H9 (cell line): ENCODE data around the gene SPATS2. TPM values are rescaled to one million over a fixed set of nuclear protein-coding genes. Genes with fewer than 3 reads are reported as not detected.

Source experiments
- DNase-seq: peaks from one replicate; pipeline ENCODE4 v3.0.0-alpha.2; 2017
- H2AFZ ChIP-seq: one replicate; pipeline ENCODE4 v1.6.1; 2013; ENCODE audit warnings: mild to moderate bottlenecking, low read length, control low read depth, moderate library complexity
- H2AK5ac ChIP-seq: 2 replicates; pipeline ENCODE4 v1.6.1; 2013; ENCODE audit warnings: low read length, control low read depth, mixed read lengths; ENCODE audit not compliant: insufficient read length
- H2BK120ac ChIP-seq: one replicate; pipeline ENCODE4 v1.6.1; 2013; ENCODE audit warnings: low read depth, mild to moderate bottlenecking, low read length, control low read depth, inconsistent platforms; ENCODE audit not compliant: poor library complexity, severe bottlenecking
- H2BK12ac ChIP-seq: 2 replicates; pipeline ENCODE4 v1.6.1; 2013; ENCODE audit warnings: low read length, control low read depth, mixed read lengths, low read depth; ENCODE audit not compliant: insufficient read length
- H2BK15ac ChIP-seq: 2 replicates; pipeline ENCODE4 v1.6.1; 2013; ENCODE audit warnings: low read depth, low read length, control low read depth
- H2BK20ac ChIP-seq: one replicate; pipeline ENCODE4 v1.6.1; 2013; ENCODE audit warnings: low read depth, mild to moderate bottlenecking, low read length, control low read depth, inconsistent platforms; ENCODE audit not compliant: poor library complexity, severe bottlenecking
- H2BK5ac ChIP-seq: 2 replicates; pipeline ENCODE4 v1.6.1; 2013; ENCODE audit warnings: low read length, control low read depth, mixed read lengths; ENCODE audit not compliant: insufficient read length
- H3K14ac ChIP-seq: 2 replicates; pipeline ENCODE4 v1.6.1; 2013; ENCODE audit warnings: low read length, control low read depth; ENCODE audit not compliant: insufficient read depth
- H3K18ac ChIP-seq: 2 replicates; pipeline ENCODE4 v1.6.1; 2013; ENCODE audit warnings: low read depth, mild to moderate bottlenecking, mixed read lengths, low read length, control low read depth; ENCODE audit not compliant: insufficient read length
- H3K23ac ChIP-seq: 2 replicates; pipeline ENCODE4 v1.6.1; 2013; ENCODE audit warnings: low read length, control low read depth, mixed read lengths, low read depth; ENCODE audit not compliant: insufficient read length
- H3K23me2 ChIP-seq: 2 replicates; pipeline ENCODE4 v1.6.1; 2013; ENCODE audit warnings: low read depth, mild to moderate bottlenecking, mixed read lengths, low read length, control low read depth; ENCODE audit not compliant: insufficient read length, poor library complexity, severe bottlenecking
- H3K27ac ChIP-seq: 2 replicates; pipeline ENCODE4 v1.5.1; 2013; ENCODE audit warnings: low read length, control low read depth, mixed read lengths, low read depth; ENCODE audit not compliant: insufficient read length
- H3K27me3 ChIP-seq: 2 replicates; pipeline ENCODE4 v1.6.1; 2013; ENCODE audit warnings: low read length, control low read depth, inconsistent platforms; ENCODE audit not compliant: insufficient read depth
- H3K4ac ChIP-seq: 2 replicates; pipeline ENCODE4 v1.6.1; 2013; ENCODE audit warnings: low read depth, mild to moderate bottlenecking, control low read depth, inconsistent platforms, low read length, moderate library complexity
- H3K4me1 ChIP-seq: 2 replicates; pipeline ENCODE4 v1.6.1; 2013; ENCODE audit warnings: low read length, control low read depth, inconsistent platforms; ENCODE audit not compliant: insufficient read depth
- H3K4me2 ChIP-seq: 2 replicates; pipeline ENCODE4 v1.6.1; 2013; ENCODE audit warnings: low read length, control low read depth, mixed read lengths; ENCODE audit not compliant: insufficient read length, insufficient read depth
- H3K56ac ChIP-seq: 2 replicates; pipeline ENCODE4 v1.6.1; 2013; ENCODE audit warnings: low read depth, mild to moderate bottlenecking, mixed read lengths, low read length, control low read depth; ENCODE audit not compliant: insufficient read length
- H3K79me1 ChIP-seq: 2 replicates; pipeline ENCODE4 v1.6.1; 2013; ENCODE audit warnings: low read depth, mild to moderate bottlenecking, moderate library complexity, low read length, control low read depth, inconsistent platforms; ENCODE audit not compliant: insufficient read depth, poor library complexity, severe bottlenecking
- H3K79me2 ChIP-seq: 2 replicates; pipeline ENCODE4 v1.6.1; 2013; ENCODE audit warnings: low read length, control low read depth, inconsistent platforms; ENCODE audit not compliant: insufficient read depth
- H3K9ac ChIP-seq: 2 replicates; pipeline ENCODE4 v1.6.1; 2013; ENCODE audit warnings: low read length, control low read depth, mixed read lengths; ENCODE audit not compliant: insufficient read length; ENCODE audit errors: extremely low read depth
- H3K9me3 ChIP-seq: one replicate; pipeline ENCODE4 v1.6.1; 2013; ENCODE audit warnings: low read depth, low read length, inconsistent platforms; ENCODE audit not compliant: control insufficient read depth
- H3T11ph ChIP-seq: one replicate; pipeline ENCODE4 v1.6.1; 2013; ENCODE audit warnings: mild to moderate bottlenecking, low read length, control low read depth, inconsistent platforms
- H4K20me1 ChIP-seq: one replicate; pipeline ENCODE4 v1.6.1; 2013; ENCODE audit not compliant: control insufficient read depth, insufficient read length, insufficient read depth
- H4K5ac ChIP-seq: 2 replicates; pipeline ENCODE4 v1.6.1; 2013; ENCODE audit warnings: low read depth, mild to moderate bottlenecking, mixed read lengths, low read length, control low read depth; ENCODE audit not compliant: insufficient read length
- H4K8ac ChIP-seq: replicated peaks from 2 replicates; pipeline ENCODE4 v1.6.1; 2013; ENCODE audit warnings: low read length, control low read depth, mixed read lengths, low read depth; ENCODE audit not compliant: insufficient read length
- H4K91ac ChIP-seq: 2 replicates; pipeline ENCODE4 v1.6.1; 2013; ENCODE audit warnings: low read depth, mild to moderate bottlenecking, moderate library complexity, mixed read lengths, low read length, control low read depth; ENCODE audit not compliant: insufficient read length
- H3K27ac Mint-ChIP-seq, 3 experiments: 2 replicates in 2 of 3; 3 replicates in 1 of 3; pipeline ENCODE4 v1.8.0; 2020 to 2021; ENCODE audit warnings: mixed read lengths in 3 of 3, mild to moderate bottlenecking in 1 of 3, moderate library complexity in 1 of 3
- H3K27me3 Mint-ChIP-seq: 2 replicates; pipeline ENCODE4 v1.8.0; 2021; ENCODE audit warnings: low read depth, mild to moderate bottlenecking, moderate library complexity, mixed read lengths
- H3K36me3 Mint-ChIP-seq, 3 experiments: 2 replicates in 2 of 3; 3 replicates in 1 of 3; pipeline ENCODE4 v1.8.0; 2020 to 2021; ENCODE audit warnings: low read depth in 3 of 3, mixed read lengths in 3 of 3; ENCODE audit not compliant: insufficient read depth in 1 of 3
- H3K4me1 Mint-ChIP-seq, 2 experiments: 2 replicates each; pipeline ENCODE4 v1.8.0; 2020; ENCODE audit warnings: mixed read lengths in 2 of 2
- H3K4me3 Mint-ChIP-seq, 2 experiments: 2 replicates in 1 of 2; 3 replicates in 1 of 2; pipeline ENCODE4 v1.8.0; 2020 to 2021; ENCODE audit warnings: mild to moderate bottlenecking in 2 of 2, mixed read lengths in 2 of 2, moderate library complexity in 1 of 2
- H3K9me3 Mint-ChIP-seq, 2 experiments: 2 replicates in 1 of 2; 3 replicates in 1 of 2; pipeline ENCODE4 v1.8.0; 2020; ENCODE audit warnings: mild to moderate bottlenecking in 2 of 2, mixed read lengths in 2 of 2, moderate library complexity in 1 of 2
- WGBS: extraction: QIAGEN DNeasy Blood & Tissue Kit; methylation state at CpG from one replicate; pipeline ENCODE4 v1.1.7; 2013; ENCODE audit warnings: missing lambda C conversion rate, low lambda C conversion rate, mixed read lengths; ENCODE audit not compliant: insufficient read length; ENCODE audit errors: extremely low coverage; 5-methylcytosine and 5-hydroxymethylcytosine counted together
- total RNA-seq: library from RNA; stranded (reverse); gene quantifications from 2 replicates; pipeline ENCODE4 v1.2.1, GENCODE V29; 2021
- TF ChIP-seq, protein P1 (sequence below): fragments of 200-600 bp; sonication (generic); conservative IDR thresholded peaks from 3 replicates; pipeline ENCODE4 v1.8.0; 2021; ENCODE audit warnings: antibody characterized with exemption, mild to moderate bottlenecking

The SPATS2 gene
- total RNA-seq, 1 experiment from 2014 or later, result 17.1 TPM

DNA sequence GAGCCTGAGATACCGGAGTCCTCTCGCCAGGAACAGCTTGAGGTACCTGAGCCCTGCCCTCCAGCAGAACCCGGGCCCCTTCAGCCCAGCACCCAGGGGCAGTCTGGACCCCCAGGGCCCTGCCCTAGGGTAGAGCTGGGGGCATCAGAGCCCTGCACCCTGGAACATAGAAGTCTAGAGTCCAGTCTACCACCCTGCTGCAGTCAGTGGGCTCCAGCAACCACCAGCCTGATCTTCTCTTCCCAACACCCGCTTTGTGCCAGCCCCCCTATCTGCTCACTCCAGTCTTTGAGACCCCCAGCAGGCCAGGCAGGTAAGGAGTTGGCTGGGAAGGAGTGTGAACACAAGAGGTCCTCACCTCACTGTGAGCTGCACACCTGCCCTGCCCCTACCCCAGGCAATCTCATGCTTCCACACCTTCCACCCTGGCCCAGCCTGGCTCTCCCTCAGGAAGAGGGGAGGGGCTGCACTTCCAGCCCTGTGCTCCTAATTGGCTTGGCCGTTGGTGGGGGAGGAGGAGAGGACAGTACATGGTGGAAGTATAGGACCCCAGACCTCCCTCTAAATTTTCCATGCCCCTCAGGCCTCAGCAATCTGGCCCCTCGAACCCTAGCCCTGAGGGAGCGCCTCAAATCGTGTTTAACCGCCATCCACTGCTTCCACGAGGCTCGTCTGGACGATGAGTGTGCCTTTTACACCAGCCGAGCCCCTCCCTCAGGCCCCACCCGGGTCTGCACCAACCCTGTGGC, 36.5 kb upstream of the SPATS2 start:
- Mint-ChIP-seq H3K4me3 (no peak overlapping the region), H3K9me3 (peaks cover 0 to 3% of the 10 kb centered on the region in 2 experiments; a peak in 1 of 5 replicates), H3K27me3 (peaks cover 35% of the 10 kb centered on the region), H3K27ac (no peak overlapping the region; a peak in 1 of 7 replicates), H3K4me1 (peaks cover 0 to 5% of the 10 kb centered on the region in 2 experiments; a peak in 1 of 4 replicates), H3K36me3 (peaks cover 17 to 49% (median 46%) of the 10 kb centered on the region in 3 experiments; a peak in 6 of 7 replicates)
- H3T11ph ChIP-seq, result no peak overlapping the region
- H3K9me3 ChIP-seq, result no peaks in the 10 kb centered on the region
- H3K27me3 ChIP-seq, result peaks cover 14% of the 10 kb centered on the region; the same call in 1 of the 2 replicates
- no peaks in the 10 kb centered on the region for H3K79me1 ChIP-seq
- H3K56ac ChIP-seq, result no peak overlapping the region
- H2BK15ac ChIP-seq, result no peak overlapping the region
- TF ChIP-seq, protein P1, sequence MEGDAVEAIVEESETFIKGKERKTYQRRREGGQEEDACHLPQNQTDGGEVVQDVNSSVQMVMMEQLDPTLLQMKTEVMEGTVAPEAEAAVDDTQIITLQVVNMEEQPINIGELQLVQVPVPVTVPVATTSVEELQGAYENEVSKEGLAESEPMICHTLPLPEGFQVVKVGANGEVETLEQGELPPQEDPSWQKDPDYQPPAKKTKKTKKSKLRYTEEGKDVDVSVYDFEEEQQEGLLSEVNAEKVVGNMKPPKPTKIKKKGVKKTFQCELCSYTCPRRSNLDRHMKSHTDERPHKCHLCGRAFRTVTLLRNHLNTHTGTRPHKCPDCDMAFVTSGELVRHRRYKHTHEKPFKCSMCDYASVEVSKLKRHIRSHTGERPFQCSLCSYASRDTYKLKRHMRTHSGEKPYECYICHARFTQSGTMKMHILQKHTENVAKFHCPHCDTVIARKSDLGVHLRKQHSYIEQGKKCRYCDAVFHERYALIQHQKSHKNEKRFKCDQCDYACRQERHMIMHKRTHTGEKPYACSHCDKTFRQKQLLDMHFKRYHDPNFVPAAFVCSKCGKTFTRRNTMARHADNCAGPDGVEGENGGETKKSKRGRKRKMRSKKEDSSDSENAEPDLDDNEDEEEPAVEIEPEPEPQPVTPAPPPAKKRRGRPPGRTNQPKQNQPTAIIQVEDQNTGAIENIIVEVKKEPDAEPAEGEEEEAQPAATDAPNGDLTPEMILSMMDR, result no peak
- no peak overlapping the region for H3K4ac ChIP-seq
- no CpG with 5 or more reads among the region's 14 CpGs for WGBS
- H2AK5ac ChIP-seq, result no peak overlapping the region
- H2BK5ac ChIP-seq, result no peak overlapping the region
- H3K4me2 ChIP-seq, result no peak overlapping the region
- H3K4me1 ChIP-seq, result no peaks in the 10 kb centered on the region
- no peak overlapping the region for H4K91ac ChIP-seq
- H4K8ac ChIP-seq, result no peak overlapping the region
- H3K18ac ChIP-seq, result no peak overlapping the region
- H3K14ac ChIP-seq, result no peak overlapping the region
- no peaks in the 10 kb centered on the region for H3K23me2 ChIP-seq
- no peaks in the 10 kb centered on the region for H3K79me2 ChIP-seq
- no peak overlapping the region for H4K5ac ChIP-seq
- no peak for DNase-seq
- H3K9ac ChIP-seq, result no peak overlapping the region
- no peak overlapping the region for H3K23ac ChIP-seq
- no peak overlapping the region for H2BK120ac ChIP-seq
- no peak overlapping the region for H2AFZ ChIP-seq
- H2BK12ac ChIP-seq, result no peak overlapping the region
- H4K20me1 ChIP-seq, result no peaks in the 10 kb centered on the region
- H3K27ac ChIP-seq, result no peak overlapping the region
- H2BK20ac ChIP-seq, result no peak overlapping the region
